CD8-positive, alpha-beta memory T cell (primary cell): ENCODE results near the gene ADAM22. TPM values are rescaled to one million over a fixed set of nuclear protein-coding genes. Genes with fewer than 3 reads are reported as not detected.
A peak's percentile ranks its signal among the peaks of the same experiment; 100 is the strongest.

Experiments
- CTCF ChIA-PET: fragments of 350-600 bp; sonication (Branson Sonifier 250); formaldehyde crosslinking; loops from one replicate; lab custom pipeline; 2021; ENCODE audit warnings: antibody characterized with exemption; lab: Charles Lee
- POLR2A ChIA-PET: fragments of 350-600 bp; sonication (Branson Sonifier 250); formaldehyde crosslinking; loops from one replicate; lab custom pipeline; 2021; ENCODE audit warnings: antibody characterized with exemption; lab: Charles Lee
- DNase-seq, 5 donors: peaks; one replicate each; pipeline versions ENCODE4 v3.0.0 to v3.0.0-alpha.2; 2020 to 2022; ENCODE audit warnings: mixed read lengths in 1 of 5
- H3K27ac ChIP-seq: one replicate; pipeline ENCODE4 v1.7.0; 2013; ENCODE audit warnings: low read depth, mild to moderate bottlenecking, low read length, moderate library complexity
- H3K27me3 ChIP-seq: 2 replicates; pipeline ENCODE4 v1.7.0; 2013; ENCODE audit warnings: low read length, mild to moderate bottlenecking; ENCODE audit not compliant: insufficient read depth, poor library complexity, severe bottlenecking
- H3K36me3 ChIP-seq: 2 replicates; pipeline ENCODE4 v1.7.0; 2013; ENCODE audit warnings: mild to moderate bottlenecking, low read length, moderate library complexity; ENCODE audit not compliant: insufficient read depth
- H3K4me1 ChIP-seq: 2 replicates; pipeline ENCODE4 v1.7.0; 2013; ENCODE audit warnings: mild to moderate bottlenecking, low read length, moderate library complexity; ENCODE audit not compliant: insufficient read depth
- H3K4me3 ChIP-seq: 2 replicates; pipeline ENCODE4 v1.7.0; 2013; ENCODE audit warnings: mild to moderate bottlenecking, low read length
- H3K9me3 ChIP-seq: 2 replicates; pipeline ENCODE4 v1.7.0; 2013; ENCODE audit warnings: mild to moderate bottlenecking, low read length
- H3K27ac Mint-ChIP-seq, 8 donors: one replicate each; pipeline ENCODE4 v1.8.0; 2020 to 2021; ENCODE audit warnings: mixed read lengths in 8 of 8, mild to moderate bottlenecking in 6 of 8, inconsistent platforms in 3 of 8, moderate library complexity in 3 of 8
- H3K27me3 Mint-ChIP-seq, 2 donors: one replicate each; pipeline ENCODE4 v1.8.0; 2020 to 2021; ENCODE audit warnings: mixed read lengths in 2 of 2, mild to moderate bottlenecking in 1 of 2, moderate library complexity in 1 of 2
- H3K36me3 Mint-ChIP-seq, 3 donors: one replicate each; pipeline ENCODE4 v1.8.0; 2020 to 2021; ENCODE audit warnings: mixed read lengths in 3 of 3, inconsistent platforms in 1 of 3, mild to moderate bottlenecking in 1 of 3
- H3K4me1 Mint-ChIP-seq, 3 donors: one replicate each; pipeline ENCODE4 v1.8.0; 2020 to 2021; ENCODE audit warnings: mixed read lengths in 3 of 3, inconsistent platforms in 1 of 3, mild to moderate bottlenecking in 1 of 3
- H3K4me3 Mint-ChIP-seq, 7 donors: one replicate each; pipeline ENCODE4 v1.8.0; 2020 to 2021; ENCODE audit warnings: mixed read lengths in 7 of 7, mild to moderate bottlenecking in 6 of 7, moderate library complexity in 4 of 7, inconsistent platforms in 2 of 7
- H3K9me3 Mint-ChIP-seq, 5 donors: one replicate each; pipeline ENCODE4 v1.8.0; 2020 to 2022; ENCODE audit warnings: mixed read lengths in 5 of 5, mild to moderate bottlenecking in 3 of 5, moderate library complexity in 2 of 5, inconsistent platforms in 1 of 5
- polyA plus RNA-seq: library from polyadenylated mRNA; unstranded; fragments of 300-500 nt; fragmentation: Illumina TruSeq; gene quantifications from one replicate; pipeline ENCODE4 v1.2.3, GENCODE V29; 2021
- total RNA-seq, 2 experiments: library from RNA; stranded (reverse); gene quantifications; one replicate each; pipeline ENCODE4 v1.2.3, GENCODE V29; 2021

The ADAM22 gene
- total and polyA plus RNA-seq, 3 experiments from 2014 or later, result 2.3 to 4.7 (median 4.3) TPM

GRCh38 chr7:88115258-88115796 is 181.3 kb downstream of the ADAM22 start:
- POLR2A ChIA-PET, result no interaction called here
- no peaks in the 10 kb centered on the region for H3K9me3 Mint-ChIP-seq

GRCh38 chr7:88115816-88116215 is 181.8 kb downstream of the ADAM22 start:
- H3K9me3 ChIP-seq, result no peaks in the 10 kb centered on the region
- no peaks in the 10 kb centered on the region for H3K4me1 Mint-ChIP-seq
- peaks cover 0 to 2% of the 10 kb centered on the region in 2 donors for H3K27me3 Mint-ChIP-seq
- ChIA-PET POLR2A (no interaction called here), CTCF (no interaction called here)
- no peaks in the 10 kb centered on the region for H3K27me3 ChIP-seq
- peaks cover 0 to 4% (median 1%) of the 10 kb centered on the region in 3 donors for H3K36me3 Mint-ChIP-seq
- no peak overlapping the region for H3K4me3 Mint-ChIP-seq
- H3K27ac Mint-ChIP-seq, result no peak overlapping the region
- H3K36me3 ChIP-seq, result no peaks in the 10 kb centered on the region
- H3K27ac ChIP-seq, result no peak overlapping the region
- H3K4me1 ChIP-seq, result no peaks in the 10 kb centered on the region
- no peaks in the 10 kb centered on the region for H3K9me3 Mint-ChIP-seq
- DNase-seq, result no peak
- H3K4me3 ChIP-seq, result no peak overlapping the region

More at GRCh38 chr7:88115258-88115796, 181.3 kb downstream of the ADAM22 start:
- CTCF ChIA-PET, result no interaction called here
- H3K36me3 Mint-ChIP-seq, result peaks cover 0 to 4% (median 1%) of the 10 kb centered on the region in 3 donors
- H3K4me1 Mint-ChIP-seq, result no peaks in the 10 kb centered on the region
- Histone ChIP-seq H3K27ac (no peak overlapping the region), H3K36me3 (no peaks in the 10 kb centered on the region), H3K27me3 (no peaks in the 10 kb centered on the region), H3K4me1 (no peaks in the 10 kb centered on the region), H3K9me3 (no peaks in the 10 kb centered on the region), H3K4me3 (no peak overlapping the region)
- H3K4me3 Mint-ChIP-seq, result no peak overlapping the region
- peak overlapping the region in 1 of 8 donors; percentile 22 for H3K27ac Mint-ChIP-seq
- H3K27me3 Mint-ChIP-seq, result peaks cover 0 to 2% of the 10 kb centered on the region in 2 donors
- DNase-seq, result no peak

- Histone ChIP-seq H3K9me3 (no peaks in the 10 kb centered on the region), H3K4me1 (no peaks in the 10 kb centered on the region), H3K36me3 (no peaks in the 10 kb centered on the region), H3K27ac (no peak overlapping the region), H3K4me3 (no peak overlapping the region), H3K27me3 (no peaks in the 10 kb centered on the region)
- Mint-ChIP-seq H3K36me3 (peaks cover 0 to 4% (median 1%) of the 10 kb centered on the region in 3 donors), H3K9me3 (no peaks in the 10 kb centered on the region), H3K4me1 (no peaks in the 10 kb centered on the region), H3K4me3 (no peak overlapping the region), H3K27ac (no peak overlapping the region), H3K27me3 (peaks cover 0 to 2% of the 10 kb centered on the region in 2 donors)
- DNase-seq, result no peak
- POLR2A ChIA-PET, result no interaction called here
- CTCF ChIA-PET, result no interaction called here
These were observed 182.3 kb downstream of the ADAM22 start for GRCh38 chr7:88116235-88116795.

GRCh38 chr7:88117325-88117724 is 183.3 kb downstream of the ADAM22 start:
- Histone ChIP-seq H3K4me3 (no peak overlapping the region), H3K27me3 (no peaks in the 10 kb centered on the region), H3K4me1 (no peaks in the 10 kb centered on the region), H3K36me3 (no peaks in the 10 kb centered on the region), H3K27ac (no peak overlapping the region), H3K9me3 (no peaks in the 10 kb centered on the region)
- no peaks in the 10 kb centered on the region for H3K4me1 Mint-ChIP-seq
- POLR2A ChIA-PET, result no interaction called here
- H3K9me3 Mint-ChIP-seq, result no peaks in the 10 kb centered on the region
- no peak for DNase-seq
- H3K27me3 Mint-ChIP-seq, result peaks cover 0 to 2% of the 10 kb centered on the region in 2 donors
- H3K27ac Mint-ChIP-seq, result no peak overlapping the region
- peaks cover 0 to 3% (median 1%) of the 10 kb centered on the region in 3 donors for H3K36me3 Mint-ChIP-seq
- CTCF ChIA-PET, result no interaction called here
- no peak overlapping the region for H3K4me3 Mint-ChIP-seq

GRCh38 chr7:88121335-88121734 is 187.3 kb downstream of the ADAM22 start:
- Mint-ChIP-seq H3K27ac (no peak overlapping the region), H3K4me1 (no peaks in the 10 kb centered on the region), H3K27me3 (peaks cover 0 to 2% of the 10 kb centered on the region in 2 donors), H3K9me3 (no peaks in the 10 kb centered on the region), H3K36me3 (peaks cover 0 to 1% (median 0%) of the 10 kb centered on the region in 3 donors), H3K4me3 (no peak overlapping the region)
- CTCF ChIA-PET, result no interaction called here
- Histone ChIP-seq H3K27me3 (no peaks in the 10 kb centered on the region), H3K4me3 (no peak overlapping the region), H3K9me3 (no peaks in the 10 kb centered on the region), H3K36me3 (no peaks in the 10 kb centered on the region), H3K4me1 (no peaks in the 10 kb centered on the region), H3K27ac (no peak overlapping the region)
- POLR2A ChIA-PET, result no interaction called here
- DNase-seq, result no peak

GRCh38 chr7:88127637-88128290 is 193.7 kb downstream of the ADAM22 start:
- no peaks in the 10 kb centered on the region for H3K4me1 Mint-ChIP-seq
- H3K9me3 Mint-ChIP-seq, result no peaks in the 10 kb centered on the region
- Histone ChIP-seq H3K27ac (no peak overlapping the region), H3K4me1 (no peaks in the 10 kb centered on the region), H3K4me3 (no peak overlapping the region), H3K9me3 (no peaks in the 10 kb centered on the region), H3K36me3 (no peaks in the 10 kb centered on the region), H3K27me3 (no peaks in the 10 kb centered on the region)
- ChIA-PET POLR2A (no interaction called here), CTCF (no interaction called here)
- H3K27ac Mint-ChIP-seq, result peak overlapping the region in 1 of 8 donors; percentile 46
- H3K27me3 Mint-ChIP-seq, result no peaks in the 10 kb centered on the region
- no peaks in the 10 kb centered on the region for H3K36me3 Mint-ChIP-seq
- no peak for DNase-seq
- H3K4me3 Mint-ChIP-seq, result no peak overlapping the region

GRCh38 chr7:88132725-88133124 is 198.7 kb downstream of the ADAM22 start:
- Mint-ChIP-seq H3K9me3 (no peaks in the 10 kb centered on the region), H3K27me3 (no peaks in the 10 kb centered on the region), H3K27ac (peak overlapping the region in 1 of 8 donors; percentile 57), H3K4me3 (no peak overlapping the region), H3K4me1 (no peaks in the 10 kb centered on the region), H3K36me3 (peaks cover 0 to 5% (median 2%) of the 10 kb centered on the region in 3 donors)
- Histone ChIP-seq H3K9me3 (no peaks in the 10 kb centered on the region), H3K27ac (no peak overlapping the region), H3K36me3 (no peaks in the 10 kb centered on the region), H3K27me3 (no peaks in the 10 kb centered on the region), H3K4me3 (no peak overlapping the region), H3K4me1 (no peaks in the 10 kb centered on the region)
- DNase-seq, result no peak
- POLR2A ChIA-PET, result no interaction called here
- CTCF ChIA-PET, result no interaction called here

GRCh38 chr7:88140947-88141346 is 206.9 kb downstream of the ADAM22 start:
- H3K4me3 ChIP-seq, result no peak overlapping the region
- Mint-ChIP-seq H3K27ac (no peak overlapping the region), H3K36me3 (peaks cover 10 to 11% (median 11%) of the 10 kb centered on the region in 3 donors), H3K4me1 (no peaks in the 10 kb centered on the region), H3K4me3 (no peak overlapping the region), H3K27me3 (no peaks in the 10 kb centered on the region), H3K9me3 (no peaks in the 10 kb centered on the region)
- no peaks in the 10 kb centered on the region for H3K4me1 ChIP-seq
- no peak overlapping the region for H3K27ac ChIP-seq
- CTCF ChIA-PET, result no interaction called here
- H3K9me3 ChIP-seq, result no peaks in the 10 kb centered on the region
- no peaks in the 10 kb centered on the region for H3K27me3 ChIP-seq
- no peaks in the 10 kb centered on the region for H3K36me3 ChIP-seq
- DNase-seq, result no peak
- POLR2A ChIA-PET, result no interaction called here
